ENCODE data around the gene LRRC7. TPM values are rescaled to one million over a fixed set of nuclear protein-coding genes. Genes with fewer than 3 reads are reported as not detected.

The LRRC7 gene
- total RNA-seq, 4 donors from 2014 or later: 0.07 to 1.9 (median 0.62) TPM

DNA sequence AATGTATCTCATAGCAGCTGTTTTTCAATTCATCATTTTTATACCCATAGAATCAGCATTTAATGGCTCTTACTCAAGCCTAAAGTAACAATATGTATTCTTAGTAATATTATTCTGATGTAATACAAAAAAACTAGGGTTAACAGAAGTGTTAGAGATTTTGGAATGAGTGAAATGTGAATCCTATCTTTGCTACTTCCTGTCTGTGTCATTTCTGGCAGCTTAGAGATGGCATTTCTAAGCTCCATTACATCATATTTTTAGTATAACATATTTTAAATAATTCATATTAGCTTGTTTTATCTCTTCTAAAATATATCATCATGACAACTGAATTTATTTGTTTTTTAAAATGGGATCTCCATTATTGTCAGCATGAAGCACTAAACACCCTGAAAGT, 90.2 kb downstream of the LRRC7 start:
- no peaks in the 10 kb centered on the region for H3K36me3 ChIP-seq

DNA sequence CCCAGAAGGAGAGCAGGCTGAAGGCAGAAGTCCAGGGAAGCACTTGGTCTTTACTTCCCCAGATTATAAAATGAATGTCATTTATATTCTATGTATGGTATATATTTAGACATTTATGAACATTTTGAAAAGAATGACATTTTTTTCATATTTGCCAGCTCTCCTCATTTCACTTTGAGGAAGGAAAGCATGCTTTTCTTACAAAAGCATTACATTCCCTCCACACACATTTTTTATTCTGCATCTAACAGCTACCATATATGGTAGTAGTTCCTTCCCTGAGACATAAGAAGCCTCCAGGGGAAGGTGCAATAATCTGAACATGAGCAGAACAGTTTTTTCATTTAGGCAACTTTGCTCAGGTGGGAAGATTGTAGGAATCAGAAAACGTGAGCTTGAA, 94.0 kb downstream of the LRRC7 start:
- 53 to 92% methylated on average over 1 of the region's 1 CpG for WGBS, 2 donors (ENCODE audit: low coverage in 1 of 2)
- TF ChIP-seq CTCF (IDR thresholded peaks at IDR 0.05) (no peak), EP300 (IDR thresholded peaks at IDR 0.05) (no peak), POLR2AphosphoS5 (IDR thresholded peaks at IDR 0.05) (no peak)
- Histone ChIP-seq H3K9me3 (peaks cover 0 to 4% (median 0%) of the 10 kb centered on the region in 3 donors), H3K36me3 (no peaks in the 10 kb centered on the region), H3K27ac (no peak overlapping the region), H3K4me3 (no peak overlapping the region), H3K4me1 (no peaks in the 10 kb centered on the region), H3K27me3 (no peaks in the 10 kb centered on the region)
- ATAC-seq: no peak

More for the DNA sequence above, 90.2 kb downstream of the LRRC7 start:
- TF ChIP-seq POLR2AphosphoS5 (IDR thresholded peaks at IDR 0.05) (no peak), POLR2A (IDR thresholded peaks at IDR 0.05) (no peak)
- Histone ChIP-seq H3K27me3 (no peaks in the 10 kb centered on the region), H3K4me3 (no peak overlapping the region), H3K9me3 (no peaks in the 10 kb centered on the region), H3K4me1 (no peaks in the 10 kb centered on the region), H3K27ac (no peak overlapping the region)
- no peak for ATAC-seq

DNA sequence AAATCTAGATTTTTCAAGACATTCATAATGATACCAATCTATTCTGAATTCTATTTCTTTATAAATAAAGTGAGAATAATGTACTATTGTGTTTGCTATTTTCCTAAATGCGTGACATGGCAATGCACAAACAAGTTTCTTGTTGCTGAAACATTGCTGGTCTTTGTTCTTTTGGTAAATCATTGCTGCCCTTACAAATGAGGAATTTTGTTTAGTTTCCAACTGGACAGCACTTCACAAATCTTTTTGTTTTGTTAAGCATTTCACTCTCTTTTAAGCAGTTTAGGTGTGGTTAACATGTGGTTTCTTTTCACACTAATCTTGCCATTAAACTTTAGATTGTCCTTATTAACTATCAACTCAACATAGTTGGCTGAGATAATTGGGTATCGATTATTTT, 94.6 kb downstream of the LRRC7 start:
- TF ChIP-seq POLR2A (IDR thresholded peaks at IDR 0.05): no peak
- TF ChIP-seq POLR2AphosphoS5 (IDR thresholded peaks at IDR 0.05): no peak
- no peak for TF ChIP-seq CTCF (IDR thresholded peaks at IDR 0.05)
- no peak for TF ChIP-seq EP300 (IDR thresholded peaks at IDR 0.05)
- H3K4me1 ChIP-seq: no peaks in the 10 kb centered on the region
- H3K27me3 ChIP-seq: no peaks in the 10 kb centered on the region
- H3K4me3 ChIP-seq: no peak overlapping the region
- 71 to 84% methylated on average over 2 of the region's 2 CpGs for WGBS, 2 donors (ENCODE audit: low coverage in 1 of 2)
- H3K36me3 ChIP-seq: no peaks in the 10 kb centered on the region
- ATAC-seq: no peak
- H3K9me3 ChIP-seq: peaks cover 0 to 4% (median 0%) of the 10 kb centered on the region in 3 donors
- H3K27ac ChIP-seq: no peak overlapping the region

DNA sequence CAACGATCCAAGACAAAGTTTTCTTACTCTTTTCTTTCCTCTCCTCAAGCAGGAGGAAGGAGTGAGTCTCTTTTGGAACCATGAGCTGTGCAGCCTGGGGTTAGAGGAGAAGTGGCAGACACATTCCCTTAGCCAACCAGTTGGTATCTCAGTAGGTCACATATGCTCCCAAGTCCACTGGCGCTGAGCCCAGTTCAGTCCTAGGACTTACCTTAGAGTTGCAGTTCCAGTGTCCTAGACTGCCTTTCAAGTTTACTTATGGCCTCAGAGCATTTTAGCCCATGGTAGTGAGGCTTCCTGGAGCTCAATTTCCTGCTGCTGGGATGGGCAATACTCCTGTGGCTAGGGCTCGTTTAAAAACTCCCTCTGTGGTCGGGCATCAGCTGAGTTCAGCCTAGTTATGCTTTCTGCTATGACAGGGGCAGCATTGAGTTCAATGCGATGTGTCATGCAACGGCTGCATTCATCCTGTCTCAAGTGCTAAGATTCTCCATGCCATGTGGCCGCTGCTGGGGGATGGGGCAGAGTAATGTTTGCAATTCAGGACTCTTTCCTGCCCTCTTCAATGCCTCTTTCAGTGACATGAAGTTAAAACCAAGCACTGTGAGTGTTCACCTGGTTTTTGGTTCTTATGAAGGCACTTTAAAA, 103.8 kb downstream of the LRRC7 start:
- H3K27me3 ChIP-seq: no peaks in the 10 kb centered on the region
- ATAC-seq: no peak
- H3K4me3 ChIP-seq: no peak overlapping the region
- no peaks in the 10 kb centered on the region for H3K9me3 ChIP-seq
- H3K4me1 ChIP-seq: no peaks in the 10 kb centered on the region
- 85 to 95% methylated on average over 4 of the region's 7 CpGs for WGBS, 2 donors (ENCODE audit: low coverage in 1 of 2)
- H3K27ac ChIP-seq: no peak overlapping the region
- TF ChIP-seq POLR2A (IDR thresholded peaks at IDR 0.05): no peak
- no peak for TF ChIP-seq CTCF (IDR thresholded peaks at IDR 0.05)
- TF ChIP-seq POLR2AphosphoS5 (IDR thresholded peaks at IDR 0.05): no peak
- TF ChIP-seq EP300 (IDR thresholded peaks at IDR 0.05): no peak
- H3K36me3 ChIP-seq: no peaks in the 10 kb centered on the region

DNA sequence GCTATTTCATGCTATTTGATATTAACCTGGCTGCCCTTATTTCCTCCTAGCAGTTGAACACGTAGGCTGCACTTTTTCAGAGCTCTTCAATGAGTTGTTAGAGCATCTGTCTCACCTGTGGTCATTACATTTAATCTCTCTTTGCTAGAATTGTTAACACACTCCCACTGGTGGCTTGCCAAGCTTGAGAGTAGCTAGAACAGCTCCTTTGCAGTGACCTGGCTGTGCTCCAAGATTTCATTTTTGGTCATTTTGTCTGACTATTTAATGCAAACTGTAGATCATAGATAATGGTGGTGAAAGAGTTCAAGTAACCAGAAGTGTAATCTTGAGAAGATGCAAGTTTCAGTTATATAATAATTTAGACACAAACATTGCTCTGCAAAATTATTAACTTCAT, 105.6 kb downstream of the LRRC7 start:
- no peak for TF ChIP-seq EP300 (IDR thresholded peaks at IDR 0.05)
- no peak for TF ChIP-seq CTCF (IDR thresholded peaks at IDR 0.05)
- TF ChIP-seq POLR2A (IDR thresholded peaks at IDR 0.05): no peak
- no peak for TF ChIP-seq POLR2AphosphoS5 (IDR thresholded peaks at IDR 0.05)
- 67 to 69% methylated on average over 1 of the region's 1 CpG for WGBS, 2 donors (ENCODE audit: low coverage in 1 of 2)
- no peaks in the 10 kb centered on the region for H3K36me3 ChIP-seq
- H3K4me1 ChIP-seq: no peaks in the 10 kb centered on the region
- no peak for ATAC-seq
- no peak overlapping the region for H3K27ac ChIP-seq
- H3K9me3 ChIP-seq: no peaks in the 10 kb centered on the region
- H3K27me3 ChIP-seq: no peaks in the 10 kb centered on the region
- no peak overlapping the region for H3K4me3 ChIP-seq

Measured in gastroesophageal sphincter (tissue), 4 donors.